Activated effector memory CD4-positive, alpha-beta T cell treated with anti-CD3 and anti-CD28 coated beads, Interleukin-2, amount 50 U/mL, for 16 hours (primary cell): ENCODE data around the gene SLC19A1.

Experiments
- DNase-seq: peaks from one replicate; pipeline ENCODE4 v3.0.0-alpha.2; 2020

SLC19A1 gene

GRCh38 chr21:45461806-45462341 is 80.4 kb downstream of the SLC19A1 start:
- DNase-seq = no peak

GRCh38 chr21:45461369-45461750 is 80.9 kb downstream of the SLC19A1 start:
- no peak for DNase-seq

GRCh38 chr21:45460611-45461368 is 81.5 kb downstream of the SLC19A1 start:
- no peak for DNase-seq

- DNase-seq = no peak
Observed at GRCh38 chr21:45460011-45460565, 82.2 kb downstream of the SLC19A1 start.

GRCh38 chr21:45459171-45460010 is 82.8 kb downstream of the SLC19A1 start:
- DNase-seq = no peak

GRCh38 chr21:45458281-45459170 is 83.7 kb downstream of the SLC19A1 start:
- no peak for DNase-seq

GRCh38 chr21:45457832-45458172 is 84.4 kb downstream of the SLC19A1 start:
- no peak for DNase-seq

GRCh38 chr21:45457161-45457831 is 84.9 kb downstream of the SLC19A1 start:
- DNase-seq = no peak

- no peak for DNase-seq
Observed at GRCh38 chr21:45456584-45457160, 85.6 kb downstream of the SLC19A1 start.

- DNase-seq = no peak
Observed at GRCh38 chr21:45455674-45456583, 86.3 kb downstream of the SLC19A1 start.

GRCh38 chr21:45454926-45455673 is 87.1 kb downstream of the SLC19A1 start:
- DNase-seq = no peak

GRCh38 chr21:45454060-45454925 is 87.9 kb downstream of the SLC19A1 start:
- DNase-seq = no peak

- no peak for DNase-seq
Observed at GRCh38 chr21:45453308-45453950, 88.8 kb downstream of the SLC19A1 start.

- no peak for DNase-seq
Observed at GRCh38 chr21:45452696-45453307, 89.4 kb downstream of the SLC19A1 start.

GRCh38 chr21:45451771-45452182 is 90.5 kb downstream of the SLC19A1 start:
- no peak for DNase-seq

- no peak for DNase-seq
Observed at GRCh38 chr21:45451091-45451740, 91.0 kb downstream of the SLC19A1 start.

- DNase-seq = no peak
Observed at GRCh38 chr21:45450423-45451090, 91.7 kb downstream of the SLC19A1 start.
